UCSD-AML1 (cell line): ENCODE measurements around the gene CEP85.
A peak's percentile ranks its signal among the peaks of the same experiment; 100 is the strongest.

Experiments used
- DNase-seq: peaks from one replicate; lab custom pipeline; 2025; ENCODE audit not compliant: unreplicated experiment; lab: John Stamatoyannopoulos, UW

The CEP85 gene, protein sequence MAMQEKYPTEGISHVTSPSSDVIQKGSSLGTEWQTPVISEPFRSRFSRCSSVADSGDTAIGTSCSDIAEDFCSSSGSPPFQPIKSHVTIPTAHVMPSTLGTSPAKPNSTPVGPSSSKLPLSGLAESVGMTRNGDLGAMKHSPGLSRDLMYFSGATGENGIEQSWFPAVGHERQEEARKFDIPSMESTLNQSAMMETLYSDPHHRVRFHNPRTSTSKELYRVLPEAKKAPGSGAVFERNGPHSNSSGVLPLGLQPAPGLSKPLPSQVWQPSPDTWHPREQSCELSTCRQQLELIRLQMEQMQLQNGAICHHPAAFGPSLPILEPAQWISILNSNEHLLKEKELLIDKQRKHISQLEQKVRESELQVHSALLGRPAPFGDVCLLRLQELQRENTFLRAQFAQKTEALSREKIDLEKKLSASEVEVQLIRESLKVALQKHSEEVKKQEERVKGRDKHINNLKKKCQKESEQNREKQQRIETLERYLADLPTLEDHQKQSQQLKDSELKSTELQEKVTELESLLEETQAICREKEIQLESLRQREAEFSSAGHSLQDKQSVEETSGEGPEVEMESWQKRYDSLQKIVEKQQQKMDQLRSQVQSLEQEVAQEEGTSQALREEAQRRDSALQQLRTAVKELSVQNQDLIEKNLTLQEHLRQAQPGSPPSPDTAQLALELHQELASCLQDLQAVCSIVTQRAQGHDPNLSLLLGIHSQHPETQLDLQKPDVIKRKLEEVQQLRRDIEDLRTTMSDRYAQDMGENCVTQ

DNA sequence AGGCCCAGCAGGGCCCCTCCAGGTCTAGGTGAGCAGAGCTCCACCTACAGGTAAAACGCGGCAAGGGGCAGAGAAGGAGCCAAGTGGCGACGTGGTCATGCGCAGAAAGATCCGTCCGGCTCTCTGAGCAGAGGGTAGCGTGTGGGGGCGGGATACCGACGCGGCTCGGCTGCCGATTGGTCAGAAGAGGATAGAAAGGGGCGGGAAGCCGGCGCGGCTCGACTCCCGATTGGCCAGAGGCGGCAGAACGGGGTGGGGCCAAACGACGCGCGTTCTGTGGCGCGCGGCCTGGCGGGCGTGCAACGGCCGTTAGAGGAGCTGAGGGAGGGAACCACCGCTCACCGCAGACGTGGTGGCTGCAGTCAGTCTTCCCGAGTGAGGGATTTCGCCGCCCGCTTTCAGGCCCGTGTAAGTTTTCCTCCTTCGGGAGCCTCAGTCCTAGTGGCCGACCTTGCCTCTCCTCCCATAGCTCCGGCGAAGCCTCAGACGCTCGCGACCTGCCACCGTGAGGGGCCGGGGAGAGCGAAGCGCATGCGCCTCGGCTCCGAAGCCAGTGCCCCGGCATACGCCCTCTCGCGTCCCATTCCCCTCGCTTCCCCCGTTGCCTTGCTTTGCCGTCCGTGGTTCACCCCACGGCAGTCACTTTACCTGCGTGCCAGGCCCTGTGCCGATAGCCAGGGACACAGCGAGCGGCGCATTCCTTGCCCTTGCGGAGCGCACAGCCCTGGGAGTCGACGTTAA lies at the start of gene CEP85:
TSS of gene CEP85 (plus strand) at position 298 of the 741 bp plus-strand sequence. CDS start 5,584 bp downstream, outside the sequence.
- DNase-seq: peak; percentile 98

DNA sequence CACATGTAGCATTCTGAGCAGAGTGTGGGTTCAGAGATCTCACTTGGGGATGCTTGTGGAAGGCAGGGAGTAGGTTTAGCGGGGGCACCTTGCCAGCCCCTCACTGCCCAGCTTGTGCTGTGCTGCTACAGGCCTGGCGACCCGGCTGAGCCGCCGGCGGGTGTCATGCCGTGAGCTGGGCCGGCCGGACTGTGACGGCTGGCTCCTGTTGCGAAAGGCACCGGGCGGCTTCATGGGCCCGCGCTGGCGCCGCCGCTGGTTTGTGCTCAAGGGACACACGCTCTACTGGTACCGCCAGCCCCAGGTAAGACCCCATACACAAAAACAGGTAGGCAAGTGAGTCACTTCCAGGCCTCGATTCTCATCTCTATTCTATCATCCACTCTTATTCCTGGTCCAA lies 49.1 kb upstream of the CEP85 start:
- no peak for DNase-seq

DNA sequence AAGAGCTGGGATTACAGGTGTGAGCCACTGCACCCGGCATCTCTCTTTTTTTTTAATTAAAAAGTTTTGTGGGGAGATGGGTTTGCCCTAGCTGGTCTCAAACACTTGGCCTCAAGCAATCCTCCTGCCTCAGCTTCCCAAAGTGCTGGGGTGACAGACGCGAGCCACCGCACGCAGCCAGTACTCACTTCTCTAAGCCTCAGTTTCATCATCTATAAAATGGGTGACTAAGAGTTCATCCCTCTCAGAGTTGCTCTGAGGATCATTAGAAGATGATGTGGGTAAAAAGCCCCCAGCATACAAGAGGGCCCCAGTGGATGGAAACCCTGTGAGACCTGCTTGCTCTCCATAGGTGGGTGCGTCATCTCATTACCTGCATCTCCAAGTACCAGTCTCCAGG lies 46.1 kb upstream of the CEP85 start:
- no peak for DNase-seq

DNA sequence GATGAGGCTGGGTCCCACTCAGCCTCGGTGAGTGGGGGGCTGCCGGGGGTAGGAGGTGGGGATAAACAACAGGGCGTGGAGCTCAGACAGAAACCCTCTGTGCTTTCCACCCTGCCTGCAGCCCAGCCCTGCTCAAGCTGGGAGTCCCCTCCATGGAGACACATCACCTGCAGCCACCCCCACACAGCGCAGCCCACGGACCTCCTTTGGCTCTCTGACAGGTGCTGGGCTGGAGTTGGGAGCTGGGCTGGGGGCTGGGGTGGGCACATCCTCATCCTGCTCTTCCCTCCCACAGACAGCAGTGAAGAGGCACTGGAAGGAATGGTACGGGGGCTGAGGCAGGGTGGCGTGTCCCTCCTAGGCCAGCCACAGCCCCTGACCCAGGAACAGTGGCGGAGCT lies 45.5 kb upstream of the CEP85 start:
- DNase-seq: no peak

DNA sequence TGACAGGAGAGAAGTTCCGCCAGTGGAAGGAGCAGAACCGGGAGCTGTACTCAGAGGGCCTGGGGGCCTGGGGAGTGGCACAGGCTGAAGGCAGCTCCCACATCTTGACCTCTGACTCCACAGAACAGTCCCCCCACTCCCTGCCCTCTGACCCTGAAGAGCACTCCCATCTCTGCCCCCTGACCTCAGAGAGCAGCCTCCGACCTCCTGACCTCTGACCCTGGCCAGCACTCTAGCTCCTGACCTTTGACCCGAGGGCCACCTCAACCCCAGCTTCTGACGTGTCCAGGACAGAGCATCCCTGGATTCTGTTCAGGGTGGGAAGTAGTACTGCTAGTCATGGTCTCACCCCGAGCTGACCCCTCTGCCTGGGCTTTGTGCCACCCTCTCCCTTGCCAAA lies 44.7 kb upstream of the CEP85 start:
- no peak for DNase-seq

DNA sequence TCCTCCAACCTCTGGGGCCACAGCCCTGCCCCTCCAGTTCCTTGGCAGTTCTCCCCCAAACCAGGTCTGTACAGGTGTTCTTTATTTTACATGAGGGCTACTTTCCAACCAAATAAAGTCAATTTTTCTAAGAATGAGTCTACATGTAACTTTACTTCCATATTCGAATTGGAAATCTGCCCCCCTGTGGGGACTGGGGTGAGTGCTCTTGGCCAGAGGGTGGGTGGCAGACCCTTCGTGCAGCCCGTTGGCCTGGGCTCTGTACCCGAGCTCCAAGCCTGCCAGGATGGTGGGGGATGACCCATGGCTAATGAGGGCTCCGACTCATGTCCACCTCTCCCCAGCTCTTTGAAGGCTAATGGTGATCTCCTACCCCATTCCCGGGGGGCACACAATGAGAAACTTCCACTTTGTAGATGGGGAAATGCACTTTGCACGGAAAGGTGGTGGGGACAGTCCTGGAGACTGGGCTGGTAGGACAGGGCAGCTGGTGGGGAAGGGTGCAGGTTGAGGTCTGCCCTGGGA lies 44.2 kb upstream of the CEP85 start:
- DNase-seq: no peak

DNA sequence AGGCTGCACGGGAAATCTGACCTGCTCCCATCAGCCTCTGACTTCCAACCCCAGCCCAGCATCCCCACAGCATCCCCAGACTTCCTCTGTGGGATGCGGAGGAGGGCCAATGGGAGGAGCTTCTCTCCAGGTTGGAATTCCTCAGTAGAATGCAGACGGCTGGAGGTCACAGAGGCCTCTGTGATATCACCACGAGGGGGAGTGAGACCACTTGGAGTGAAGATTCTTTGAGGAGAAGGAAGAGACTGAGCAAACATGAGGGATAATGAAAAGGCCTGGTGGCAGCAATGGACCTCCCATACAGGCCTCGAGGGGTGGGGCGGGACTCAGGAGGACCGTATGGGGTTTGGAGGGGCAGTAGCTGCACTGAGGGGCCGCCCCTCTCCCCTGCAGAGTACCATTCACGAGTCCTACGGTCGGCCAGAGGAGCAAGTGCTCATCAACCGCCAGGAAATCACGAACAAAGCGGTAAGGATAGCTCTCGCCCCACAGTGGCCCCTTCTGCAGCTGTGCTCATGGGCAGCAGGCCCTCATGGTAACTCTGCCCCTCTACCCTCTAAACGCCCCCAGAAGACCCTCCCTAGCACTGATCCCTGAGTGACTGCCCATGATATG lies 43.5 kb upstream of the CEP85 start, which contains the start of gene CATSPER4:
TSS of gene CATSPER4 (plus strand) at position 230 of the 615 bp plus-strand sequence. CDS start at position 256, 26 bp downstream.
- DNase-seq: no peak

DNA sequence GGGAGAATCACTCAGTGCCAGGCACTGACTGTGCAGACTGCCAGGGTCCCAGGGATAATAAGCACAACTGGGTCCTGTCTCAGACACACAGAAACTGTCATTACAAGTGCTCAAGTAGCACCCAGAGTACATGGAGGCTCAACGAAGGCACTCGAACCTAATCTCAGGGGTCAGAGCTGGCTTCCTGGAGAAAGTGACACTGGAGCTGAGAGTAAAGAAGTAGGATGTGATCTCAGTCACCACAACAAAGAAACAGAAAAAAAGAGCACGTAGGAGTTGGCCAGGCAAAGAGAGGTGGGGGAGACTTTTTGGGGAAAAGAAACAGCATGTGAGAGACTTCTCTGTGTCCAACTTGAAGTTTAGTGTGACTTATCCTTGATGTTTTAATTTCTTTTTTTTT lies 42.3 kb upstream of the CEP85 start:
- DNase-seq: no peak

DNA sequence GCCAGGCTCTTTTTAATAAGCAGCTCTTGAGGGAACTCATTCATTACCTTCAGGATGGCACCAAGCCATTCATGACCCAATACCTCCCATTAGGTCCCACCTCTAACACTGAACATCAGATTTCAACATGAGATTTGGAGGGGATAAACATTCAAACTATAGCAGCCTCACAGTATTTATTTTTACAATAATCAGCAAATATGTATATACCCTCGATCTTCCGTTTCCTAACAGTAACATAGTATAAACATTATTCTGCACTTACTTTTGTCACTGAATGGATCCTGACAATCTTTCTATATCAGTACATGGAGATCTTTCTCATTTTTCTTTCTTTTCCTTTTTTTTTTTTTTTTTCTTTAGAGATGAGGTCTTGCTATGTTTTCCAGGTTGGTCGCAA lies 38.2 kb upstream of the CEP85 start:
- no peak for DNase-seq

DNA sequence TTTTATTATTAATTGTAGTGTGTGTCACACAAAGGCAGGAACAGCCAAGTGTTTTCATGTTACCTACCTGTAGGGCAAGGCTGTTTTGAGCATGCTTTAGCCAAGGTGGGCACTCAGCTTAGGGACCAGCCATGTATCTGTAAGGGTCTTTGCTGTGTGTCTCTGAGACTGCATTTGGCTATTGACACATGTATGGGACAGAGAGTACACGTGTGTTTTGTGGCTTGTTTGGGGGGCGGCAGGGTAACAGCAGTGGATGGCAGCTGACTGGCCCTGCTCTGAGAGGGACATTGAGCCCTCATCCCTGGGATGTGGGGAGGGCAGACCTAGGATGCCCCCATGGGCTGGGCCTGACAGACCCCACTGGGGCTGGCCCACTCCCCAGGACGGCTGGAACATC lies 36.7 kb upstream of the CEP85 start:
- DNase-seq: no peak

DNA sequence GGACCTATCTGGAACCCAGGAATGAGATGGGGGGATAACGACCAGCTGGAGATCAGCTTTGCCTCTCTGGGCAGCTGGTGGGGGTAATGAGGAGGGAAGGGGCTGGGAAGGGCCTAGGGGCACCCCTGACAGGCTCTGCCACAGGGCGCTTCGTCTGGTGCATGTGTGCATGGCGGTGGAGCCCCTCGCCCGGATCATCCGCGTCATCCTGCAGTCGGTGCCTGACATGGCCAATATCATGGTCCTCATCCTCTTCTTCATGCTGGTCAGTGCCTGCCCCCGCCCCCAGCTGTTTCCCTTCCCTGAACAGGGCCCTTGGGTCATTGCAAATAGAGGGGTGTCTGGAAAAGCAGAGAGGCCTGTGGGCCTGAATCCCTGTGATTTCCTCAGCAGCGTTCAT lies 36.2 kb upstream of the CEP85 start:
- DNase-seq: no peak

DNA sequence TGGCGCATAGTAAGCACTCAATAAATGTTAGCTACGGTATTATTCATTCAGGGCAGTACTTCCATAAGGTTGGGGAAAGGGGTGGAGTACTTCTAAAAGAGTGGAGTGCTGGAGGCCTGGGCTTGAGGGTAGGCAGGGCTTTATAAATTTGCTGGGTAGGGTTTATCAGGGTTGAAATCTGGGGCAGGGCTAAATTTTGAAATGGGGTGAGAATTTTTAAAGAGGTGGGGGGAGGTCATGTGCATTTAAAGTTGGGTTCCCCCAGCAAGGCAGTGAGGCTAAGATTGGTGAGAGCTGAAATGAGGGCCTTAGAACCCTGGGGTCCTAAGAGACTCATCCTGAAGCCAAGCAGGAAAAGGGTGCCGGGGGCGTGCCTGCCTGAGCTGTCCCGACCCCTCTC lies 33.6 kb upstream of the CEP85 start:
- DNase-seq: no peak

DNA sequence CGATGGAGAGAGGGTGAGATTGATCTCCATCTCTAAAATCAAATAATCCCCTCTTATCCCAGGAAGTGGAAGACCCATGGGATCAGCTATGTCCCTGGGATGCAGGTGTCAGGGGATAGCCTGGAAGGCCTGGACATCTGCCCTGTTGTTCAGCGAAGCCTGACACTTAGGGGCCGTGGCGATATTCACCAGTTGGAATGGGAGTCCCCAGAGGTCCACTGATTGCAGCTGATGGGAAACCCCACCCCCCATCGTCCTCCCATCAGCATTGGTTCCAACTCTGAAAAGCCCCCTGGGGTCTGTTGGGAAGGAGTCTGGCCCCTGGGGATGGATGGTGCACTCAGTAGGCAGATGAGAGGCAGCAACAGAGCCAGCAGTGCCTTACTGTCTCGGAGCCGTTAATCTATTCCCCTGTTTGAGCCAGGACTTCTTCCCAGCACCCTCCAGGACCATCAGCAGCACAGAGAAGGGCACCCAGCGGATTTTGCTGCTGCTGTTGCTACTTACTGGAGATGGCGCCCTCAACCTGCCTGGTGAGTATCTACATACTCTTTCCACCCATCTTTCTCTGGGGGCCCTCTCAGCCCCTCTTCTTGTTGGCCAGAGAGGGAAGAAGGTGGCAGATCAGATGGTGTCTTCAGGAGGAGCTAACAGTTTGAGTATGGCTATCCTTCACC lies 30.2 kb upstream of the CEP85 start:
- DNase-seq: peak; percentile 21

DNA sequence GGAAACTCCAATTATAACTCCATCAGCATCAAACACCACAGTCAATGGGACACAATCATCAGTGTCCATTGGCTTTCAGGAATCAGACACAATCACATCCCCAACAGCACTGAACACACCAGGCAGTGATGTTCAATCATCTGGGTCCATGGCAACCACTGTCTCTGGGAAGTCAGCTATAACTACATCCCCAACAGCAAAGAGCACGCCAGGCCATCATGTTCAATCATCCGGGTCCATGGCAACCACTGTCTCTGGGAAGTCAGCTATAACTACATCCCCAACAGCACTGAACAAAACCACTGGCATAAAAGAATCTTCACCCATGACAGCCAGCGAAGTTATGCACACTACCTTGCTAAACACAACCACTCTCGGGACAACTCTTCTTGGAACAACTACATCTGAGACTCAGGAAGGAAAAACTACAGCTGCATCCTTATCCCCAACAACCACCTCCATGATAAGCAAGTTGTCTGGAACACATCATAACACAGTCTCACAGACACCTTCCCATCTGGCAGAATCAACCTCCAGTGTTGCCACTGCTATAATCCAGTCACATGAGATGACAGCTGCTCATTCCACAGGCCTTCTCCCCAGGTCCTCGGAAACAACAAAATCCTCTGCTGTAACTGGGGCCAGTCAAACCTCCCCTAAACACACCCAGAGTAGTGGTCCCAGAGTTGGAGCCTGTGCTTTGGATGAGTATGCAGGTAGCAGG lies 23.7 kb upstream of the CEP85 start:
- DNase-seq: no peak

DNA sequence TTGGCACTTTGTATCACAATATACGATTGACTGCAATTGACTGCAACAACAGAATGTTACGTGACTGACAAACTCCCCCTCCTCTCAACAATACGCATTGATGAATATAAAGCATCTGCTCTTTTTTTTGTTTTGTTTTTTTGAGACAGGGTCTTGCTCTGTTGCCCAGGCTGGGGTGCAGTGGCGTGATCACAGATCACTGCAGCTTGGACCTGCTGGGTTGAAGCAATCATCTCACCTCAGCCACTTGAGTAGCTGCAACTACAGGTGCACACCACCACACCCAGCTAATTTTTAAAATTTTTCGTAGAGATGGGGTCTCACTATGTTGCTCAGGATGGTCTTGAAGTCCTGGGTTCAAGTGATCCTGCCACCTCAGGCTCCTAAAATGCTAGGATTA lies 21.3 kb upstream of the CEP85 start:
- DNase-seq: no peak

DNA sequence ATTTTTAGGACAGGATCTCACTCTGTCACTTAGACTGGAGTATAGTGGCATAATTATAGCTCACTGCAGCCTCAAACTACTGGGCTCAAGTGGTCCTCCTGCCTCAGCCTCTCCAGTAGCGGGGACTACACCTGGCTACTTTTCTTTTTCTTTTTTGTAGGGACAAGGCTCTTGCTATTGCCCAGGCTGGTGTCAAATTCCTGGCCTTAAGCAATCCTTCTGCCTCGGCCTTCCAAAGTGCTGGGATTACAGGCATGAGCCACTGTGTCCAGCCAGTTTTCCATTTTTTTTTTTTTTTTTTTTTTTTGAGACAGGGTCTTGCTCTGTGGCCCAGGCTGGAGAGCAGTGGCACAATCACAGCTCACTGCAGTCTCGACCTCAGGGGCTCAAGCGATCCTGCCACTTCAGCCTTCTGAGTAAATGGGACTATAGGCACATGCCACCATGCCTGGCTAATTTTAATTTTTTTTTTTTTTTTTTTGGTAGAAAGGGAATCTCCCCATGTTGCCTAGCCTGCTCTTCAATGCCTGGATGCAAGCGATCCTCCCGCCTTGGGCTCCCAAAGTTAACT lies 20.6 kb upstream of the CEP85 start:
- no peak for DNase-seq

DNA sequence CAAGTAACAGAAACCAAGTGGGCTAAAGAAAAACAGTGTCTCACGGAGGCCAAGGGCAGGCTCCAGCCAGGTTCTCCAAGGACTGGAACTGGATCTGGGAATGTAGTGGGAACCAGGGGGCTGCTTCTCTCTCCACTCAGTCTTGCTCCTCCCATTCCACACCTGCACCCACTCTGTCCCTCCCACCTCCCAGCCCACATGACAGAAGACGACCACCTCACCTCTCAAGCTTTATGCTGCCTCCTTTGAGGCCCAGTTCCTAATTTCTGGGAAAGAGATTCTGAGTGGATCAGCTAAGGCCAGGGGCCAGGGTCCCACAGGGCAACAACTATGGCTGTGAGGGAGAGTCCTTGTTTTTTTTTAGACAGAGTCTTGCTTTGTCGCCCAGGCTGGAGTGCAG lies 18.8 kb upstream of the CEP85 start:
- DNase-seq: no peak

DNA sequence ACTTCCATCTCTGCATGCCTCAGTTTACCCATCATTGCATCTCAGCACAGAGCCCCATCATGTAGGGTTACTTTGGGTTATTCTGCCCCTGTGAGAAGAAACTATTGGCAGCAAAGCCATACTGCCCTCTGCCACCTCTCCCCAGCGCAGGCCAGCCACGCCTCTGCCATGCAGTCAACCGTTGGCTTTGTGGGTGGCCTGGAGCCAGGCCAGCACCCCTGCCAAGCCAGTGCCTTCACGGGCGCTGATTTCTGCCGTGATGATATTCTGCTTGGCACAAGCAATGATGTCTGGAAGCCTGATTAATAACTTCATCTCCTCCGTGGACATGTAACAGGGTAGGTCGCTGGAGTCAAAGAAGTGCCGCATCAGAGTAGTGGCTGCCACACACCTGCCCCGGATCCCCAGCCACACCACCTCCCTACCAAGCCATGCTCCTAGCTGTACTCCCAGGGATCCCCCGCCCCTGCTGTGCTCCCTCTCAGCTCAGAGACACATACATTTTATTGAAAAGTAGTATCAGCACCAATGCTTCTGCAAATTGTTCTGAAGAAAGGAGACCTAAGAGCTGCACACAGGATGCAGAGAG lies 15.0 kb upstream of the CEP85 start:
- no peak for DNase-seq
